Transverse colon (tissue), 4 donors: ENCODE data around the gene SART3.

Source experiments
- EP300 ChIP-seq: sonication (generic); formaldehyde crosslinking; IDR thresholded peaks from one replicate; pipeline ENCODE4 v1.6.1; 2017; ENCODE audit warnings: antibody characterized with exemption, low read depth
- POLR2A ChIP-seq: fragments of 450-650 bp; IDR thresholded peaks from one replicate; pipeline ENCODE4 v1.6.1; 2016; ENCODE audit warnings: antibody characterized with exemption, mild to moderate bottlenecking, moderate library complexity
- POLR2AphosphoS5 ChIP-seq, 3 donors: sonication (generic); formaldehyde crosslinking; IDR thresholded peaks; one replicate each; pipeline ENCODE4 v1.6.1; 2016; ENCODE audit warnings: antibody characterized with exemption in 3 of 3
- TF ChIP-seq, protein P1 (sequence below), 5 experiments: fragments of 200-600 bp in 3 of 5; fragments of 450-650 bp in 2 of 5; sonication (generic) in 3 of 5; IDR thresholded peaks; 1 replicate in 2 of 5; 2 replicates in 3 of 5; pipeline ENCODE4 v1.5.1; 2016 to 2017; ENCODE audit warnings: antibody characterized with exemption in 5 of 5, inconsistent platforms in 3 of 5, mild to moderate bottlenecking in 2 of 5, moderate library complexity in 1 of 5

DNA sequence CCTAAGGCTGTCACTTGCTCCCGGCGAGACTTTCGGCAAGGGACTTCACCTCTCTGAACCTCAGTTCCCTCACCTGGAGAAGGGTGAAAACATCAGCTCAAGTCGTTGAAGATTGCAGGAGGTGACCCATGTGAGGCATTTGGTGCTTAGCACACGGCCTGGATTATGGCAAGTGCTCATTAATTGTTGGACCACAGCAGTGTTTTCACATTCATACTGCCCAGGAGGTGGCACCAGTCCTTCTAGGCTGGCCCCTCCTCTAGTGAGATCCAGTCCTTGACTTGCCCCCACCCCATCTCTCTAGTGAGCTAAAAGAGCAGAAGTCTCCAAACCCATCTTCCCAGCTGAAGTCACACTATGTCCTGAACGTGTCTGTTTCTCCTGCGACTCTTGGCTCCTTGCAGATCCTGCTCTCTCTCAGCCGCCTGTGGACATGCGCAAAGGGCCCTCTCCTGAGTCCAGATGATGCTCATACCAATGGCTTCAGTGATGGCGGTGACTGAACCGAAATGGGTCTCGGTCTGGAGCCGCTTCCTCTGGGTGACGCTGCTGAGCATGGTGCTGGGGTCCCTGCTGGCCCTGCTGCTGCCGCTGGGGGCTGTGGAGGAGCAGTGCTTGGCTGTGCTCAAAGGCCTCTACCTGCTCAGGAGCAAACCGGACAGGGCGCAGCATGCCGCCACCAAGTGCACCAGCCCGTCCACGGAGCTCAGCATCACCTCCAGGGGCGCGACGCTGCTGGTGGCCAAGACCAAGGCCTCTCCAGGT lies 44.3 kb downstream of the SART3 start:
- TF ChIP-seq, protein P1, sequence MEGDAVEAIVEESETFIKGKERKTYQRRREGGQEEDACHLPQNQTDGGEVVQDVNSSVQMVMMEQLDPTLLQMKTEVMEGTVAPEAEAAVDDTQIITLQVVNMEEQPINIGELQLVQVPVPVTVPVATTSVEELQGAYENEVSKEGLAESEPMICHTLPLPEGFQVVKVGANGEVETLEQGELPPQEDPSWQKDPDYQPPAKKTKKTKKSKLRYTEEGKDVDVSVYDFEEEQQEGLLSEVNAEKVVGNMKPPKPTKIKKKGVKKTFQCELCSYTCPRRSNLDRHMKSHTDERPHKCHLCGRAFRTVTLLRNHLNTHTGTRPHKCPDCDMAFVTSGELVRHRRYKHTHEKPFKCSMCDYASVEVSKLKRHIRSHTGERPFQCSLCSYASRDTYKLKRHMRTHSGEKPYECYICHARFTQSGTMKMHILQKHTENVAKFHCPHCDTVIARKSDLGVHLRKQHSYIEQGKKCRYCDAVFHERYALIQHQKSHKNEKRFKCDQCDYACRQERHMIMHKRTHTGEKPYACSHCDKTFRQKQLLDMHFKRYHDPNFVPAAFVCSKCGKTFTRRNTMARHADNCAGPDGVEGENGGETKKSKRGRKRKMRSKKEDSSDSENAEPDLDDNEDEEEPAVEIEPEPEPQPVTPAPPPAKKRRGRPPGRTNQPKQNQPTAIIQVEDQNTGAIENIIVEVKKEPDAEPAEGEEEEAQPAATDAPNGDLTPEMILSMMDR (IDR thresholded peaks at IDR 0.05): no peak
- no peak for TF ChIP-seq POLR2AphosphoS5 (IDR thresholded peaks at IDR 0.05)
- TF ChIP-seq POLR2A: no peak
- TF ChIP-seq EP300: no peak
